ES-I3 (cell line): ENCODE data around the gene AGPAT3.
"Not testable (repeated sequence)": the region's sequence is repeated elsewhere in the genome, so short reads cannot be mapped to it uniquely, and the experiment has no call there.

Experiments
- H3K36me3 ChIP-seq: 2 replicates; pipeline ENCODE4 v1.6.1; 2013; ENCODE audit warnings: mild to moderate bottlenecking, low read length, control low read depth, moderate library complexity; ENCODE audit not compliant: insufficient read depth
- H3K4me1 ChIP-seq: 2 replicates; pipeline ENCODE4 v1.6.1; 2013; ENCODE audit warnings: mild to moderate bottlenecking, control low read depth, low read length; ENCODE audit not compliant: insufficient read depth
- H3K9ac ChIP-seq: 2 replicates; pipeline ENCODE4 v1.6.1; 2013; ENCODE audit warnings: low read depth, mild to moderate bottlenecking, low read length, moderate library complexity
- H3K9me3 ChIP-seq: 2 replicates; pipeline ENCODE4 v1.6.1; 2013; ENCODE audit warnings: mild to moderate bottlenecking, low read length, moderate library complexity; ENCODE audit not compliant: control insufficient read depth, insufficient read depth

The AGPAT3 gene, protein sequence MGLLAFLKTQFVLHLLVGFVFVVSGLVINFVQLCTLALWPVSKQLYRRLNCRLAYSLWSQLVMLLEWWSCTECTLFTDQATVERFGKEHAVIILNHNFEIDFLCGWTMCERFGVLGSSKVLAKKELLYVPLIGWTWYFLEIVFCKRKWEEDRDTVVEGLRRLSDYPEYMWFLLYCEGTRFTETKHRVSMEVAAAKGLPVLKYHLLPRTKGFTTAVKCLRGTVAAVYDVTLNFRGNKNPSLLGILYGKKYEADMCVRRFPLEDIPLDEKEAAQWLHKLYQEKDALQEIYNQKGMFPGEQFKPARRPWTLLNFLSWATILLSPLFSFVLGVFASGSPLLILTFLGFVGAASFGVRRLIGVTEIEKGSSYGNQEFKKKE

DNA sequence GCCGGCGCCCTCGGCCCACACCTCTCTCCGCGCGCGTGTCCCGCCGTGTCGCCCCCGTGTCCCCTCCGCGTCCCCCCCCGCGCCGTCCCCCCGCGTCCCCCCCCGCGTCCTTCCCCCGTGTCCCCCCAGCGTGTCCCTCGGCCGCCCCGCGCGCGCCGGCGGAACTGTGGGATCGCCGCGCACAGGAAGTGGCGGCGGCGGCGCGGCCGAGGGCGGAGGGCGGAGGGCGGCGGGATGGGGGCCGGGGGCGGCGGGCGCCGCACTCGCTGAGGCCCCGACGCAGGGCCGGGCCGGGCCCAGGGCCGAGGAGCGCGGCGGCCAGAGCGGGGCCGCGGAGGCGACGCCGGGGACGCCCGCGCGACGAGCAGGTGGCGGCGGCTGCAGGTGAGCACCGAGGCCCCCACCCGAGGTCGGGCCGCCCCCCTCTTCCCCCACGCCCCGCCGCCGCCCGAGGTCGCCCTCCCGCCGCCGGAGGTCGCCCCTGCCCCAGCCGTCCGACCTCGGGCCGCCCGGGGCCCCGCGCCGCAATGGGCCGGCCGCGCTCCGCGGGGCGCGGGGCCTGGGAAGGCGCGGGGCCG, at the start of gene AGPAT3:
AGPAT3 (plus strand) TSS at position 262 of the 578 bp plus-strand sequence. CDS start 94,459 bp downstream, outside the sequence.
- no peaks in the 10 kb centered on the region for H3K36me3 ChIP-seq
- H3K4me1 ChIP-seq = peaks cover 11% of the 10 kb centered on the region
- H3K9ac ChIP-seq = peak within 1 kb of the TSS; percentile 73
- H3K9me3 ChIP-seq = no peaks in the 10 kb centered on the region

DNA sequence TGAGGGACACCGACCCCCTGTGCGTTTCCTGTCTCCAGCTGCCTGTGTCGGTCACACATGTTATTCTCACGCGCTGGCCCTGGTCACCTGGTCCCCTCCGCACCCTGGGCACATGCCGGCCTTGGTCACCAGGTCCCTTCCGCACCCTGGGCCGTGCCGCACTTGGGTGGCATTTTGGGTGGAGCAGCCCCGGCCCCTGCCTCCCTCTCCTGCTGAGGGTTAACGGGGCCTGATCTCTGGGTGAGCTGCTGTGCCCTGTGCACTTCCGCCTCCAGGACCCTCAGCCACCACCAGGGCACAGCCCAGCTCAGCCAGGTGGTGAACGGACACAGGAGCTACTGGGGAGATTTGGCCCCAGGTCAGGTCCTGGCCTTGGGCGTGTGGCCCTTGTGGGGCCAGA, 49.0 kb upstream of the AGPAT3 start:
- no peaks in the 10 kb centered on the region for H3K36me3 ChIP-seq
- no peaks in the 10 kb centered on the region; the same call in 1 of the 2 replicates for H3K9me3 ChIP-seq
- H3K9ac ChIP-seq = no peak overlapping the region
- peaks cover 20% of the 10 kb centered on the region; the same call in 1 of the 2 replicates for H3K4me1 ChIP-seq

DNA sequence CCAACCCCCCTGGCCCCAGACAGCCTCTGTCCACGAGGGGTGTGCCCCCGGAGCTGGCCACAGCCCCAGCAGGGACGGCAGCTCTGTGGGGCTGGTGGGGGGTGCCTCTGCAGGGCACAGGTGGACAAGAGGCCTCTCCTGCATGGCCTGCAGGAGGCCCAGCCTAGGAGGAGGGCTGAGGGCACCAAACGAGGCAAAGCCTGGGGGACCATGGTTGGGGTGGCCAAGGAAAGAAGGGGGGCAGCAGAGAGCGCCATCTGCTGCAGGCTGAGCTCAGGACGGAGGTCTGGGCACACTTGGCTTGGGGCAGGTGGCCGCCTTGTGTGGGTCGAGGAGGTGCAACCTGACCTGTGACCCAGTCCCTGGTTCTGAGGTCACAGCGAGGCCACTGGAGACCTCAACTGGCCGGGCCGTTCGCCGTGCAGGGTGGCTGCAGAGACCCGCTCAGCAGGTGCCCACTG, 48.4 kb upstream of the AGPAT3 start:
- Histone ChIP-seq H3K36me3 (no peaks in the 10 kb centered on the region), H3K4me1 (peaks cover 13% of the 10 kb centered on the region; the same call in 1 of the 2 replicates), H3K9me3 (no peaks in the 10 kb centered on the region; the same call in 1 of the 2 replicates), H3K9ac (no peak overlapping the region)

DNA sequence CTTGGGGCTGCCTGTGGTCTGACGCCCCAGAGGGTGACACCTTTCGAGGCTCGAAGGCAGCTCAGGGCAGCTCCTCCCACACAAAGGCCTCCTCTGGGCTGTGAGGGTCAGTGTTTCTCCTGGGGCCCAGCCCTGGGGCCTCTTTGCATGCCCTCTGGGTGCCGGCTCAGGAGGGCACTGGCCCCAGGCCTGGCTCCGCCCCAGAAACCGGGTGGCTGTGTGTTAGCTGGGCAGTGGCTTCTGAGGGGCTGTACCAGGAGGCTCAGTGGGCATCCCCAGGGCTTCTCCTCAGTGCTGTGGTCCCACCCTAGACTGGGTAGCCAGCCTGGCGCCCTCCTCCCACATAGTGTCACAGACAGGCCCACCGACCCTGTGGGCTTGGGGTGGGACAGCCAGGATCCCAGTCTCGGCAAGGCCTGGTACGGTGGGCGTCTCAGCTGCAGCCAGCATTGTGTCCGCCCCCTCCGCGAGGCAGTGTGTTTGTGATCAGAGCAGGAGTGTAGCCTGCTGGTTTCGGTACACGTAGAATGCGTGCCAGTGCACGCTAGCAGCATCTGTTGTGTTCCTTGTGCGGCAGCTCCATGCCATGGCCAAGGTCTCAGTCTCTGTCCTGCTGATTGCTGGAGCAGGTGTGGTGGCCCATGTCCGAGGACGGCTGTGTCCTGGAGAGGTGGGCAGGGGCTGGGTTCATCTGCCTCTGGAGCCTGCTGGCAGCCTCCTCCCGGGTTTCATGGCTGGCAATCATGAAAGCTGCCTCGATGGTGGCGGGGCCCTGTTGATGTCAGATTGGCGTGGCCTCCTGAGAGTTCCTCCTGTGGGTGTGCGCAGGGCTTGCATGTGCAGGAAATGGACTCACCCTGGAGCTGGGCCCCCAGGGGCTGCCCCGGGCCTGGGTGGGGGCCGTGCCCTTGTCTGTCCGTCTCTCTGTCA, 47.6 kb upstream of the AGPAT3 start:
- Histone ChIP-seq H3K36me3 (no peaks in the 10 kb centered on the region), H3K9me3 (no peaks in the 10 kb centered on the region; the same call in 1 of the 2 replicates), H3K9ac (no peak overlapping the region), H3K4me1 (peaks cover 8% of the 10 kb centered on the region; the same call in 1 of the 2 replicates)

DNA sequence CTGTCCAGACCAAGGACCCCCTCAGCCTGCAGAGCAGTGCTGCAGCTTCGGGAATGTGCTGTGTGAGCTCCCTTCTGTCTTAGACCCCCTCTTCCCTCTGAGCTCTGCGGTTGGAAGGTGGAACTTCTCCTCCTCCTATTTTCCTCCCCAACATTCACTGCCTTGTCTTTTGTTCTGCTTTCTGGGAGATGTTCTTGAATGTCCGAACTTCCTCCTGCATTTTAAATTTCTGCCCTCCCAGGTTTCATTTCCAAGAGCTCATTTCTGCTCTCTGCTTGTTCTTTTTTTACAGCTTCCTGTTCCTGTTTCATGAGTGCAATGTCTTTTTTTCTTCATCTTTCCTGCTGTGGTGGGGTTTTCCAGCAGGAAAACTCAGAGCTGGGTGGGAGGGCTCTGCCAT, 46.3 kb upstream of the AGPAT3 start:
- H3K36me3 ChIP-seq = no peaks in the 10 kb centered on the region
- H3K4me1 ChIP-seq = peaks cover 8% of the 10 kb centered on the region; the same call in 1 of the 2 replicates
- no peaks in the 10 kb centered on the region; the same call in 1 of the 2 replicates for H3K9me3 ChIP-seq
- H3K9ac ChIP-seq = no peak overlapping the region

DNA sequence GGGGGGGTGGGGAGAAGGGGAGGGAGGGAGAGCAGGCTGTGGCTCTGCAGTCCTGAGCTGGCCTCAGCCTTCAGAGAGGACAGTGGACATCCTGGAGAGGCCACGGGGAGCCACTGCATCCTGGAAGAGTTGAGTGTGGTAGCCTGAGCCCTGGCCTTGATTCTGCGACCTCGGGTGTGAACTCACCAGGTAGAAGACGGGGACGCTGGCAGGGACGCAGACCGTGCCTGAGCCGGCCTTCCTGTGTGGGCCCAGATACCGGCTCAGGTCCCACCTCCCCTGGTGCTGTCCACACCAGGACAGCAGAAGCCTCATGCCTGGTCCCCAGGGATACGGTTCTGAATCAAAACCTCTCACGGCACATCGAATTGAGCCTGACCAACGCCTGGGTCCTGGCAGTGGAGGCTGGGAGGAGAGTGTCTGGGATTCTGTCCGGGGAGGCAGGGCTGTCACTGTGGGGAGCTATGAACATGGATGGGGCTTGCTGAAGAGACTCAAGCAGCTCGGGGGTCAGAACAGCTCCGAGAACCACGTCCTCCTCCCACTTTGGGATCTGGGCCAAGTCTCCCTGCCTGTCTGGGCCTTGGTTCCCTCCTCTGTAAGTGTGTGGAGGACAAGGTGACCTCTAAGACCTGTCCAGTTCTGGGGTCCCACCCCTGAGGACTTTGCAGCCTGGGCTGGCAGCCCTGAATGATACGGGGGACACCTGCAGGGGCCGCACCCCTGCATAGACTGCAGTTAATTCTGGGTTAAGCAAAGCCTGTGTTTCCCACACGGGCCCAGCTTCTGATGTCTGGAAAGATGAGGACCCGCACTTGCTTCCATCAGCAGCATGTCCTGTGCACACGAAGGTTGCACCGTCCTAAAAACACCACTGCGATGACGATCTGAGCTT, 45.3 kb upstream of the AGPAT3 start:
- Histone ChIP-seq H3K36me3 (no peaks in the 10 kb centered on the region), H3K9ac (no peak overlapping the region), H3K4me1 (peaks cover 2% of the 10 kb centered on the region; the same call in 1 of the 2 replicates)

DNA sequence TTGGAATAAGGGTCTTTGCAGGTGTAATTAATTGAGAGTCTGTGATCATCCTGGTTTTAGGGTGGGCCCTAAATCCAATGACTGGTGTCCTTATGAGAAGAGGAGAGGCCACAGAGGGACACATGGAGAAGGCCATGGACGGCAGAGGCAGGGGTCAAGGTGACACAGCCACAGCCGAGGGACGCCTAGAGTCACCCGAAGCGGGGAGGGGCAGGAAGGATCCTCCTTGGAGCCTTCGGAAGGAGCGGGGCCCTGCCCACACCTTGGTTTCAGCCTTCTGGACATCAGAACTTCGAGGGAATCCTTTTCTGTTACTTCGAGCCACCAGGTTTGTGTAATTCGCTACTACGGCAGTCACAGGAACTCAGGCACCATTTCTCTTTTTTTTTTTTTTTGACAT, 44.6 kb upstream of the AGPAT3 start:
- H3K9ac ChIP-seq = no peak overlapping the region
- no peaks in the 10 kb centered on the region; the same call in 1 of the 2 replicates for H3K9me3 ChIP-seq
- H3K36me3 ChIP-seq = no peaks in the 10 kb centered on the region
- H3K4me1 ChIP-seq = no peaks in the 10 kb centered on the region; the same call in 1 of the 2 replicates

More for the DNA sequence above, 45.3 kb upstream of the AGPAT3 start:
- no peaks in the 10 kb centered on the region; the same call in 1 of the 2 replicates for H3K9me3 ChIP-seq

DNA sequence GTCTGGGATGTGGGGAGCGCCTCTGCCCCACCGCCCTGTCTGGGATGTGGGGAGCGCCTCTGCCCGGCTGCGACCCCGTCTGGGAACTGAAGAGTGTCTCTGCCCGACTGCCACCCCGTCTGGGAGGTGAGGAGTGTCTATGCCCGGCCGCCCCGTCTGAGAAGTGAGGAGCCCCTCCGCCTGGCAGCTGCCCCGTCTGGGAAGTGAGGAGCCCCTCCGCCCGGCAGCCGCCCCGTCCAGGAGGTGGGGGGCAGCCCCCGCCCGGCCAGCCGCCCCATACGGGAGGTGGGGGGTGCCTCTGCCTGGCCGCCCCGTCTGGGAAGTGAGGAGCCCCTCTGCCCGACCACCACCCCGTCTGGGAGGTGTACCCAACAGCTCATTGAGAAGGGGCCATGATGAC, 42.9 kb upstream of the AGPAT3 start:
- H3K4me1 ChIP-seq, H3K36me3 ChIP-seq, H3K9me3 ChIP-seq, H3K9ac ChIP-seq: not testable (repeated sequence)

DNA sequence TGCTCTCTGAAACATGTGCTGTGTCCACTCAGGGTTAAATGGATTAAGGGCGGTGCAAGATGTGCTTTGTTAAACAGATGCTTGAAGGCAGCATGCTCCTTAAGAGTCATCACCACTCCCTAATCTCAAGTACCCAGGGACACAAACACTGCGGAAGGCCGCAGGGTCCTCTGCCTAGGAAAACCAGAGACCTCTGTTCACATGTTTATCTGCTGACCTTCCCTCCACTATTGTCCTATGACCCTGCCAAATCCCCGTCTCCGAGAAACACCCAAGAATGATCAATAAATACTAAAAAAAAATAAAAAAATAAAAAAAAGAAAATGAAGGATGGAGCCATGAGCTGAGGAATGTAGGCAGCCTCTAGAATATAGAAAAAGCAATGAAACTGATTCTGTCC, 42.3 kb upstream of the AGPAT3 start:
- not testable (repeated sequence) for H3K9ac ChIP-seq, H3K36me3 ChIP-seq, H3K9me3 ChIP-seq, H3K4me1 ChIP-seq

DNA sequence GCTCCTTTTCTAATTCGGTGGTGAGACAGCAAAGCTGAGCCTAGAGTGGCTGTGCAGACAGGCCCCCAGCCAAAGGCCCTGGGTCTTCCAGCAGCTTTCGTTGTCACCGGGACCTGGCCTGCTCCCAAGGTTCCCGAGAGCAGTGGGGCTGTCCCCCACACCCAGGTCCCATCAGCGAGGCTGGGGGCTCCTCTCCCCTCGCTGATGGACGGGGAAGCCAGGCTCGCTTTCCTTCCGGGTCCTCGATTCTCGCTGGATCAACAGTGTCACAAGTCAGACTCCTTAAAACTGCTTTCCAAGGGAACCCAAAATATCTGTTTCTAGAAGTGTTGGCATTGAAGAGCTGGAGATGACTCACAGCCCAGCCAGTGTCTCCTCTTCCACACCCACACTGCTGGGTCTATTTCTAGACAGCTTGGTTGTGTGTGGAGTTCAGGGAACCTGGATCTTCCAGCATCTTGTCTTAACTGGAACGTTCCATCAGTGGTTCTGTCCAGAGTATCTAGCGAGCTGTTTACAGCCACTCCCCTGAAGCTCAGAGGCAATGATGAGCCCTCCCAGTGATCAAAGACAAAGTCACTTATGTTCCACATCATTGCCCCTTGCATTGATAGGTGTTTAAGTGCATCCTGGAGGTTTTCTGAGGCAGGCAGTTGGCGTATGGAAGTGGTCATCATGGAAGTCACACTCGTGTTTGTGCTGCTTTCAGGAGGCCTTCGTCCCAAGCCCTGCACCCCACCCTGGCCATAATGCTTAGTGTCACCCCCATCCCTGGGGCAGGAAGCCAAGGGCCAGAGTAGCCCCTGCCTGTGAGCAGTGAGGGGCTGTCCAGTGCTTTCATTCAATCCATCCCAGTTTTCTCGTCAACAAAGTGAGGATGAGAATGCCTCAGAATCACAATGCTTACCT, 40.4 kb upstream of the AGPAT3 start:
- H3K9ac ChIP-seq = no peak overlapping the region
- H3K9me3 ChIP-seq = no peaks in the 10 kb centered on the region
- no peaks in the 10 kb centered on the region; the same call in 1 of the 2 replicates for H3K4me1 ChIP-seq
- no peaks in the 10 kb centered on the region for H3K36me3 ChIP-seq

DNA sequence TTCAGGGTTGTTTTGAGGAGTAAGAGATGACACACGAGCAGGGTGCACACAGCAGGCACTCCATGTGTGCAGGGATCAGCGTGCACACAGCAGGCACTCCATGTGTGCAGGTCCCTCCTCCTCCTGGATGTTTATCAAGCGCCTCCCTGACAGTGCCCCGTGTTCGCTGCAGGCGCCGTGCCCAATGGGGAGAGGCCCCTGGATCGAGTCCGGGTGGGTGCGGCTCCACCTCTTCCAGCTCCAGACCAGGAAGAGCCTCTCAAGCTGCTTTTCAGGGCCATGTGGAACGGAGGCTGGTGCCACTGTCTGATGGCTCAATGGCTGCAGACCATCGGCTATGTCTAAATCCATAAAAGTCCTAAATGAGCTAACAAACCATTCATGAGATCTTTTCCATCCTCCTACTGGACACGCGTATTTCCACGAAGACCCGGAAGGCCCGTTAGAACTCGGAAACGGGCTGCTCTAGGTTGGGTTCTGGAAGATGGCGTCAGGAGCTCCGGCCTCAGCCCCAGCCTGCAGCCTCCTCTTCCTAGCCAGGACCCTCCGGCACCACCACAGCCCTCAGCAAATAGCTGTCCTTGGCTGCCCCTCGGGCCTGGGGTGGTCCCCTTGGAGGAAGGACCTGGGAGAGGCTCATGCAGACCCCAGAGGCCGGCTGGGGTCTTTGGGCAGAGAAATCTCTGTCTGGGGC, 39.6 kb upstream of the AGPAT3 start:
- Histone ChIP-seq H3K9me3 (no peaks in the 10 kb centered on the region), H3K4me1 (no peaks in the 10 kb centered on the region; the same call in 1 of the 2 replicates), H3K9ac (no peak overlapping the region), H3K36me3 (no peaks in the 10 kb centered on the region)

DNA sequence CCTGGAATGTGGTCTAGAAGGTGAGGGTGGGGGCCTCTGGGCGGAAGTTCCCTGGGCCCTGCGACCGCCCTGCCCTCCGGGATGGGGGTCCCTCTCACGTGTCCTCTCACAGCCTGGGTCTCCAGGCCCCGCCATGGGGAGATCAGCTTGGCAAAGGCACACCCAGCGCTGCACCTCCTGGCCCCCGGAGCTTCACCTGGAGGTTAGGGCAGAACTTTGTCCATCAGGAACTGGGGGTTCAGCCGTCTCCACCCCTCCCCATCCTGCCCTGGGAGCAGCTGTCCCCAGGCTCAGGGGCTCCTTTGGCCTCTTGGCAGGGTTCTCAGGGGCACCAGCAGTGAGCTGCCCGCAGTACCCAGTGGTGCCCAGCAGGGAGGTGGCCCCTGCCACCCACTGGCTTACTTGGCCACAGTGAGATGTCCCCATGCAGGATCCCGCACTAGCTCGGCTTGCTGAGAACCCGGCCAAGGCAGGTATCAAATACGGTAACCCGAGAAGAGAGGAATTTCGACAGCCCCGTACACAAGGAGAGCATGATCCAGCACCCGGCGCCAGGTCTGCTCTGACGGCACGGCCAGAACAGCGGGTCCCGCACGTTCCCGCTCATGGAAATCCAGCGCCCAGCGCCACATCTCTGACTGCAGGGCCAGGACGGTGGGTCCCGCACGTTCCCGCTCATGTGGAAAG, 38.9 kb upstream of the AGPAT3 start:
- no peaks in the 10 kb centered on the region for H3K36me3 ChIP-seq
- no peak overlapping the region for H3K9ac ChIP-seq
- no peaks in the 10 kb centered on the region; the same call in 1 of the 2 replicates for H3K4me1 ChIP-seq
- no peaks in the 10 kb centered on the region for H3K9me3 ChIP-seq
